GM12864 (cell line): Measurements from ENCODE around the gene NPR2.

ENCODE experiments used
- DNase-seq: peaks from one replicate; pipeline ENCODE4 v3.0.0-alpha.2; 2011; ENCODE audit warnings: low read depth
- H3K4me3 ChIP-seq: 2 replicates; pipeline ENCODE4 v1.5.1; 2011; ENCODE audit warnings: mild to moderate bottlenecking, low read depth, low read length, control low read depth
- CTCF ChIP-seq: IDR thresholded peaks from 2 replicates; pipeline ENCODE4 v1.5.1; 2011; ENCODE audit warnings: low read depth, mild to moderate bottlenecking, moderate library complexity, low read length, control low read depth, inconsistent platforms; ENCODE audit errors: missing control alignments

The NPR2 gene

GRCh38 chr9:35760651-35761050, 30.7 kb upstream of the NPR2 start:
- no peak for DNase-seq
- H3K4me3 ChIP-seq: no peak overlapping the region
- no peak for TF ChIP-seq CTCF

GRCh38 chr9:35763181-35763580, 28.2 kb upstream of the NPR2 start:
- no peak overlapping the region for H3K4me3 ChIP-seq
- no peak for TF ChIP-seq CTCF
- DNase-seq: no peak

- no peak for DNase-seq
Measured at GRCh38 chr9:35763803-35764202, 27.6 kb upstream of the NPR2 start.

GRCh38 chr9:35766997-35767396, 24.4 kb upstream of the NPR2 start:
- TF ChIP-seq CTCF: no peak
- H3K4me3 ChIP-seq: no peak overlapping the region
- no peak for DNase-seq

More at GRCh38 chr9:35763803-35764202, 27.6 kb upstream of the NPR2 start:
- H3K4me3 ChIP-seq: no peak overlapping the region
- TF ChIP-seq CTCF: no peak

- no peak for TF ChIP-seq CTCF
- DNase-seq: no peak
- no peak overlapping the region for H3K4me3 ChIP-seq
Measured at GRCh38 chr9:35767458-35767857, 23.9 kb upstream of the NPR2 start.

GRCh38 chr9:35769763-35770162, 21.6 kb upstream of the NPR2 start:
- no peak overlapping the region for H3K4me3 ChIP-seq
- DNase-seq: no peak
- TF ChIP-seq CTCF: no peak

- H3K4me3 ChIP-seq: no peak overlapping the region
- no peak for TF ChIP-seq CTCF
- DNase-seq: no peak
Measured at GRCh38 chr9:35771075-35771433, 20.3 kb upstream of the NPR2 start.
